Activated CD4-positive, alpha-beta memory T cell treated with anti-CD3 and anti-CD28 coated beads for 36 hours (primary cell): ENCODE measurements around the gene HDAC9. TPM values are rescaled to one million over a fixed set of nuclear protein-coding genes. Genes with fewer than 3 reads are reported as not detected.
A peak's percentile ranks its signal among the peaks of the same experiment; 100 is the strongest.

Source experiments
- CTCF ChIA-PET: fragments of 350-600 bp; sonication (Branson Sonifier 250); formaldehyde crosslinking; loops from one replicate; lab custom pipeline; 2021; ENCODE audit warnings: antibody characterized with exemption, inconsistent platforms; lab: Charles Lee
- POLR2A ChIA-PET: fragments of 350-600 bp; sonication (Branson Sonifier 250); formaldehyde crosslinking; loops from one replicate; lab custom pipeline; 2021; ENCODE audit warnings: antibody characterized with exemption; lab: Charles Lee
- DNase-seq: peaks from one replicate; pipeline ENCODE4 v3.0.0-alpha.2; 2020
- H3K27ac Mint-ChIP-seq: one replicate; pipeline ENCODE4 v1.8.0; 2021; ENCODE audit warnings: mixed read lengths
- H3K27me3 Mint-ChIP-seq: one replicate; pipeline ENCODE4 v1.8.0; 2021; ENCODE audit warnings: mixed read lengths
- H3K36me3 Mint-ChIP-seq: one replicate; pipeline ENCODE4 v1.8.0; 2021; ENCODE audit warnings: mixed read lengths
- H3K4me1 Mint-ChIP-seq: one replicate; pipeline ENCODE4 v1.8.0; 2021; ENCODE audit warnings: low read depth, mixed read lengths
- H3K4me3 Mint-ChIP-seq: one replicate; pipeline ENCODE4 v1.8.0; 2021; ENCODE audit warnings: mild to moderate bottlenecking, mixed read lengths
- H3K9me3 Mint-ChIP-seq: one replicate; pipeline ENCODE4 v1.8.0; 2021; ENCODE audit warnings: mixed read lengths
- intact Hi-C: fragments of 100-400 bp; cut with micrococcal nuclease; formaldehyde crosslinking; loops from one replicate; pipeline ENCODE4 v1.15.1; 2023
- total RNA-seq, 2 experiments: library from RNA; stranded (reverse); gene quantifications; one replicate each; pipeline ENCODE4 v1.2.3, GENCODE V29; 2021

The HDAC9 gene
- total RNA-seq, 2 experiments from 2014 or later: 1.0 to 1.1 TPM

GRCh38 chr7:18471476-18472160 lies 23.9 kb upstream of the HDAC9 start:
- no peak for DNase-seq
- no peaks in the 10 kb centered on the region for H3K4me1 Mint-ChIP-seq
- ChIA-PET CTCF (no interaction called here), POLR2A (no interaction called here)
- no peaks in the 10 kb centered on the region for H3K27me3 Mint-ChIP-seq
- intact Hi-C loops: no loop called here
- no peaks in the 10 kb centered on the region for H3K36me3 Mint-ChIP-seq
- no peaks in the 10 kb centered on the region for H3K9me3 Mint-ChIP-seq
- no peak overlapping the region for H3K4me3 Mint-ChIP-seq
- no peak overlapping the region for H3K27ac Mint-ChIP-seq

DNA sequence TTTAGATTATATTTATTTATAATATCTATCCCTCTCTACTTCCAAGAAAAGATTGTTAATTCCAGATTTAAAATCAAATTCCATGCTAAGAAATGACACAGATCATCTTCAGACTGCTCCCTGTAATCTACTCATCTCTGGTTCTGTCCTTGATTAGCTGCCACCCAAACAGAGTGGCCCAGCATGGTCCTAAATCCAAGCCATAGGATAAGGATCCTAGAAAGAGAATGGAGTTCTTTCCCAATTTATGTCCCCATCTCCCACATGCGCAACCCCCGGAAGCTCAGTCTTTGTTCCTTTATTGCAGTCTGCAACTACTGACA lies 23.4 kb upstream of the HDAC9 start:
- Mint-ChIP-seq H3K9me3 (no peaks in the 10 kb centered on the region), H3K4me3 (no peak overlapping the region), H3K4me1 (no peaks in the 10 kb centered on the region), H3K27me3 (no peaks in the 10 kb centered on the region), H3K36me3 (no peaks in the 10 kb centered on the region), H3K27ac (no peak overlapping the region)
- POLR2A ChIA-PET: no interaction called here
- DNase-seq: no peak
- CTCF ChIA-PET: no interaction called here
- intact Hi-C loops: no loop called here

DNA sequence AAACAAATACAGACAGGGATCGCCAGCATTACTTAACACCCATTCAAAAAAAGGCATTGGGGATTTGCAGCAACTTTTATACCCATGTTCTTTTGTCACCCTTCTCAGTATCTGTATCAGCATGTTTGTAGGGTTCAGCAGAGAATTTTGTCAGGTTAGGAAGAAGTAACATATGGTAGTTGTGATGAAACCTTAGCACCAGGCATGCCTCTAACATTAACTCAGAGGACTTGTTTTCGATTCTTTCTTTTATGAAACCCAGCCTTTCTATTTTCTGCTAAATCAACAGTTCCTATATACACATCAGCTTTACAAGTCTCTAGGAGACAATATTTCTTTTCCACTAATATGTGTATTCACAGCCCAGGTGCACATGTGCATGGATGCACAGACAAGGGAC lies 22.4 kb upstream of the HDAC9 start:
- DNase-seq: no peak
- Mint-ChIP-seq H3K36me3 (no peaks in the 10 kb centered on the region), H3K9me3 (no peaks in the 10 kb centered on the region), H3K4me1 (no peaks in the 10 kb centered on the region), H3K4me3 (no peak overlapping the region), H3K27me3 (no peaks in the 10 kb centered on the region), H3K27ac (no peak overlapping the region)
- ChIA-PET POLR2A (no interaction called here), CTCF (interaction anchor here (0.6 kb wide), 1 partner anchor 79 kb away, joined by 3 read pairs; no protein-coding TSS in a partner anchor)
- intact Hi-C loops: no loop called here

DNA sequence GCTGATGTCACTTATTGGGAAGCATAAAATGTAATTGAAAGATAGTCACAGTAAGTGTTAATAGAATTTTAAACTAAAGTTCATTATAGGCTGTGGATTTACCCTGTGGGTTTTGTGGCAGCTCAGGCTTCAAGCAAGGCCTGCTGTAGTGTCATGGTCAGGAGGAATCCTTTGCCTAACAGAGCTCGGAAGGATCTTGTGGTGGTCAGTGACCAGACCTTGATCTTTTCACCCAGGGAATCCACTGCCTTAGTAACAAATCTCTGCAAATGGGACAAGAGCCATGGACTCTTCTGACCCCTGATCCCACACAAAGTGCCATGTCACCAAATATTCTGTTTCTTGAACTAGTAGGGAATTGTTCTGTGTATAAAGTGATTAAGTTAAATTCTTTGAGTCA lies 20.6 kb upstream of the HDAC9 start:
- H3K36me3 Mint-ChIP-seq: no peaks in the 10 kb centered on the region
- H3K27ac Mint-ChIP-seq: no peak overlapping the region
- H3K4me3 Mint-ChIP-seq: no peak overlapping the region
- intact Hi-C loops: no loop called here
- POLR2A ChIA-PET: no interaction called here
- DNase-seq: no peak
- no peaks in the 10 kb centered on the region for H3K4me1 Mint-ChIP-seq
- no peaks in the 10 kb centered on the region for H3K9me3 Mint-ChIP-seq
- no peaks in the 10 kb centered on the region for H3K27me3 Mint-ChIP-seq
- CTCF ChIA-PET: no interaction called here

DNA sequence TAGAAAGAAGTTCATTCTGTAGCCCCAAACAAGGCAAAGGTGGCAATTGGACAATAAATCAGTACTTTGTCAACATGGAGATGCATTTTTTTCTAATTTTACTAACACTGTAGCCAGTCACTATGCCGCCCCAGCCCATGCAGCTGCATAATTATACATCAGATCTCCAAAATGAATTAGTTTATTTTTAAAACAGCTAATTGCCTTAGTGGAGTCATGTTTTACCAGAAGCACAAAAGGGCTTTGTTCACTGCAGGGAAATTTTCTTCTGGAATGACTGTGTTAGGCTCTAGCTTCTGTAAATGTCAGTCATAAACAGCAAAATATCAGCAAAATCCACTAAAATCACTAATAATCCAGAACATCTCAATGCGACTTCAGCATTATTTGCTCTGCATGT lies 20.1 kb upstream of the HDAC9 start:
- POLR2A ChIA-PET: no interaction called here
- H3K4me3 Mint-ChIP-seq: no peak overlapping the region
- no peaks in the 10 kb centered on the region for H3K4me1 Mint-ChIP-seq
- DNase-seq: no peak
- CTCF ChIA-PET: no interaction called here
- intact Hi-C loops: no loop called here
- no peaks in the 10 kb centered on the region for H3K36me3 Mint-ChIP-seq
- no peak overlapping the region for H3K27ac Mint-ChIP-seq
- no peaks in the 10 kb centered on the region for H3K9me3 Mint-ChIP-seq
- no peaks in the 10 kb centered on the region for H3K27me3 Mint-ChIP-seq

- Mint-ChIP-seq H3K27me3 (no peaks in the 10 kb centered on the region), H3K9me3 (no peaks in the 10 kb centered on the region), H3K27ac (no peak overlapping the region), H3K4me1 (no peaks in the 10 kb centered on the region), H3K36me3 (no peaks in the 10 kb centered on the region), H3K4me3 (no peak overlapping the region)
- ChIA-PET POLR2A (no interaction called here), CTCF (no interaction called here)
- no peak for DNase-seq
- intact Hi-C loops: no loop called here
Observed at GRCh38 chr7:18481776-18482175, 13.8 kb upstream of the HDAC9 start.

DNA sequence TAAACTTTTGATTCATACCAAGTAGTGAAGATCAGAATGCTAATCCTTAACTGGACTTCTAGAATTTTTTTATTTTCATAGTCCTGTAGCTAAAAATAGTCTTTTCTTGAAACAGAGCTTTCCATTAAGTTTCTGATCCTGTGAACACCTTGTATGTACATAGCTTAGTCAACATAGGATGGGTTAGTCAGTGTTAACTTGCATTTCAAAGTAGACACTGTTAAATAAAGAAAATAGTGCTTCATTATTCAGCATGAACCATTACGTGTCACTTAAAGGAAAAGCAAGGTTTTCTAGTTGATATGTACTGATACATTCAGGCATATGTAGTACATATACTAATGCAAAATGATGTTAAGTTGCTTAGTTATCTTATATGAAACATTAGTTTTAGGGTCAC lies 7.5 kb upstream of the HDAC9 start:
- H3K27me3 Mint-ChIP-seq: no peaks in the 10 kb centered on the region
- H3K9me3 Mint-ChIP-seq: no peaks in the 10 kb centered on the region
- no peak for DNase-seq
- no peak overlapping the region for H3K27ac Mint-ChIP-seq
- H3K4me3 Mint-ChIP-seq: no peak overlapping the region
- H3K36me3 Mint-ChIP-seq: no peaks in the 10 kb centered on the region
- ChIA-PET POLR2A (no interaction called here), CTCF (interaction anchor here (0.6 kb wide), 1 partner anchor 169 kb away, joined by 5 read pairs; no protein-coding TSS in a partner anchor)
- intact Hi-C loops: no loop called here
- H3K4me1 Mint-ChIP-seq: no peaks in the 10 kb centered on the region

GRCh38 chr7:18489624-18490023 lies 5.9 kb upstream of the HDAC9 start:
- Mint-ChIP-seq H3K4me1 (no peaks in the 10 kb centered on the region), H3K36me3 (no peaks in the 10 kb centered on the region), H3K4me3 (no peak overlapping the region), H3K9me3 (no peaks in the 10 kb centered on the region), H3K27me3 (no peaks in the 10 kb centered on the region), H3K27ac (no peak overlapping the region)
- DNase-seq: no peak
- ChIA-PET POLR2A (no interaction called here), CTCF (no interaction called here)
- intact Hi-C loops: no loop called here

- H3K27ac Mint-ChIP-seq: no peak overlapping the region
- intact Hi-C loops: no loop called here
- no peaks in the 10 kb centered on the region for H3K36me3 Mint-ChIP-seq
- H3K4me3 Mint-ChIP-seq: no peak overlapping the region
- POLR2A ChIA-PET: no interaction called here
- H3K27me3 Mint-ChIP-seq: peaks cover 3% of the 10 kb centered on the region
- CTCF ChIA-PET: no interaction called here
- H3K9me3 Mint-ChIP-seq: no peaks in the 10 kb centered on the region
- DNase-seq: no peak
- peaks cover 6% of the 10 kb centered on the region for H3K4me1 Mint-ChIP-seq
Observed at GRCh38 chr7:18491871-18492270, 3.7 kb upstream of the HDAC9 start.

GRCh38 chr7:18494406-18494805 lies 1.1 kb upstream of the HDAC9 start:
- H3K9me3 Mint-ChIP-seq: no peaks in the 10 kb centered on the region
- ChIA-PET POLR2A (no interaction called here), CTCF (no interaction called here)
- H3K36me3 Mint-ChIP-seq: no peaks in the 10 kb centered on the region
- H3K4me1 Mint-ChIP-seq: peaks cover 6% of the 10 kb centered on the region
- H3K27ac Mint-ChIP-seq: no peak overlapping the region
- intact Hi-C loops: no loop called here
- no peak for DNase-seq
- peaks cover 3% of the 10 kb centered on the region for H3K27me3 Mint-ChIP-seq
- H3K4me3 Mint-ChIP-seq: no peak overlapping the region

GRCh38 chr7:18494821-18495408 lies 634 bp upstream of the HDAC9 start:
- Mint-ChIP-seq H3K27ac (no peak overlapping the region), H3K4me3 (no peak overlapping the region), H3K4me1 (peaks cover 6% of the 10 kb centered on the region), H3K9me3 (no peaks in the 10 kb centered on the region), H3K27me3 (peaks cover 3% of the 10 kb centered on the region), H3K36me3 (no peaks in the 10 kb centered on the region)
- peak; percentile 18 for DNase-seq
- ChIA-PET CTCF (interaction anchor here (1.7 kb wide), 1 partner anchor 138 kb away, joined by 4 read pairs; no protein-coding TSS in a partner anchor), POLR2A (no interaction called here)
- intact Hi-C loops: no loop called here

- Mint-ChIP-seq H3K27me3 (peaks cover 3% of the 10 kb centered on the region), H3K4me1 (peaks cover 6% of the 10 kb centered on the region), H3K4me3 (no peak overlapping the region), H3K36me3 (no peaks in the 10 kb centered on the region), H3K27ac (no peak overlapping the region), H3K9me3 (no peaks in the 10 kb centered on the region)
- CTCF ChIA-PET: interaction anchor here (1.7 kb wide), 1 partner anchor 140 kb away, joined by 4 read pairs; no protein-coding TSS in a partner anchor
- intact Hi-C loops: no loop called here
- POLR2A ChIA-PET: no interaction called here
- DNase-seq: no peak
Observed at GRCh38 chr7:18496341-18496700, 772 bp downstream of the HDAC9 start.

- Mint-ChIP-seq H3K27ac (no peak overlapping the region), H3K4me3 (no peak overlapping the region), H3K27me3 (peaks cover 3% of the 10 kb centered on the region), H3K36me3 (no peaks in the 10 kb centered on the region), H3K9me3 (no peaks in the 10 kb centered on the region), H3K4me1 (peaks cover 6% of the 10 kb centered on the region)
- DNase-seq: no peak
- ChIA-PET CTCF (no interaction called here), POLR2A (no interaction called here)
- intact Hi-C loops: no loop called here
Observed at GRCh38 chr7:18497082-18497481, 1.5 kb downstream of the HDAC9 start.
